SK-N-SH treated with all-trans-retinoic acid at 6 μM for 48 hours (cell line): ENCODE results near the gene RSPRY1.

ENCODE experiments used
- CSDC2 ChIP-seq: fragments of 250-450 bp; sonication (Bioruptor Pico); IDR thresholded peaks from 2 replicates; pipeline ENCODE4 v1.5.0; 2020; ENCODE audit warnings: mild to moderate bottlenecking, moderate library complexity
- OSR1 ChIP-seq: fragments of 250-450 bp; sonication (Bioruptor Pico); IDR thresholded peaks from 2 replicates; pipeline ENCODE4 v1.8.0; 2022; ENCODE audit warnings: moderate library complexity, mild to moderate bottlenecking, inconsistent platforms
- PPARA ChIP-seq: fragments of 250-450 bp; sonication (Bioruptor Pico); IDR thresholded peaks from 2 replicates; pipeline ENCODE4 v1.5.0; 2020; ENCODE audit warnings: mild to moderate bottlenecking, borderline replicate concordance
- RARB ChIP-seq: fragments of 250-450 bp; sonication (Bioruptor Pico); IDR thresholded peaks from 2 replicates; pipeline ENCODE4 v1.8.0; 2021; ENCODE audit warnings: mild to moderate bottlenecking, moderate library complexity
- SNAI2 ChIP-seq: fragments of 250-450 bp; sonication (Bioruptor Pico); IDR thresholded peaks from 2 replicates; pipeline ENCODE4 v1.5.0; 2020; ENCODE audit warnings: mild to moderate bottlenecking, moderate library complexity
- ZC3H10 ChIP-seq: fragments of 250-450 bp; sonication (Bioruptor Pico); IDR thresholded peaks from 2 replicates; pipeline ENCODE4 v1.5.1; 2021; ENCODE audit warnings: mild to moderate bottlenecking, moderate library complexity
- ZFP3 ChIP-seq: fragments of 250-450 bp; sonication (Bioruptor Pico); IDR thresholded peaks from 2 replicates; pipeline ENCODE4 v1.5.0; 2020; ENCODE audit warnings: mild to moderate bottlenecking, moderate library complexity
- ZFP30 ChIP-seq: fragments of 450-650 bp; formaldehyde crosslinking; IDR thresholded peaks from 2 replicates; pipeline ENCODE4 v1.5.0; 2022; ENCODE audit warnings: mild to moderate bottlenecking, moderate library complexity

- no peak for TF ChIP-seq OSR1 (CRISPR knock-in tag)
- no peak for TF ChIP-seq RARB (CRISPR knock-in tag)
- no peak for TF ChIP-seq ZFP3 (CRISPR knock-in tag)
- no peak for TF ChIP-seq ZC3H10
- TF ChIP-seq CSDC2 (CRISPR knock-in tag) = no peak
- TF ChIP-seq SNAI2 = no peak
- TF ChIP-seq PPARA (CRISPR knock-in tag) = no peak
- no peak for TF ChIP-seq ZFP30 (CRISPR knock-in tag)
These were observed 18.2 kb upstream of the RSPRY1 start for GRCh38 chr16:57167953-57168352.
